SH-SY5Y (cell line): ENCODE measurements around the gene DPEP3.

Experiments used
- GATA2 ChIP-seq: IDR thresholded peaks from 2 replicates; pipeline ENCODE4 v1.6.1; 2011; ENCODE audit warnings: mild to moderate bottlenecking, low read depth, low read length
- GATA3 ChIP-seq: IDR thresholded peaks from 2 replicates; pipeline ENCODE4 v1.6.1; 2011; ENCODE audit warnings: low read depth, mild to moderate bottlenecking, low read length, moderate library complexity

The DPEP3 gene

GRCh38 chr16:67935402-67936123, 44.7 kb downstream of the DPEP3 start:
- TF ChIP-seq GATA3 (no peak), GATA2 (0 out of 2 replicates have a peak, but pooled peaks have one; percentile 9)

DNA sequence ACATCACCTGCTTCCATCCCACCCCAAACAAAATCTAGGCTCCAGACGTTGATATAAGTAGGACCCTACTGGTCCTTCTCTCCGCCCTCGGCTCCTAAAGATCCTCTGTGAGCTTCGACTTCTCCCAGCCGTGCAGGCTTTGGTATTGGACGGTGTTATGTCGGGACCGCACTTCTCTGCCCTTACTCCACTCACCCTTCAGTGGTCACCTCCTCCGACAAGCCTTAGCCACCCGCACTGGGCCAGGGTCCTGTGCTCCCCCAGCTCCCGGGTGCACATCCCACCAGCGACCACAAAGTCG, 45.2 kb downstream of the DPEP3 start:
- TF ChIP-seq GATA3 (no peak), GATA2 (no peak)

DNA sequence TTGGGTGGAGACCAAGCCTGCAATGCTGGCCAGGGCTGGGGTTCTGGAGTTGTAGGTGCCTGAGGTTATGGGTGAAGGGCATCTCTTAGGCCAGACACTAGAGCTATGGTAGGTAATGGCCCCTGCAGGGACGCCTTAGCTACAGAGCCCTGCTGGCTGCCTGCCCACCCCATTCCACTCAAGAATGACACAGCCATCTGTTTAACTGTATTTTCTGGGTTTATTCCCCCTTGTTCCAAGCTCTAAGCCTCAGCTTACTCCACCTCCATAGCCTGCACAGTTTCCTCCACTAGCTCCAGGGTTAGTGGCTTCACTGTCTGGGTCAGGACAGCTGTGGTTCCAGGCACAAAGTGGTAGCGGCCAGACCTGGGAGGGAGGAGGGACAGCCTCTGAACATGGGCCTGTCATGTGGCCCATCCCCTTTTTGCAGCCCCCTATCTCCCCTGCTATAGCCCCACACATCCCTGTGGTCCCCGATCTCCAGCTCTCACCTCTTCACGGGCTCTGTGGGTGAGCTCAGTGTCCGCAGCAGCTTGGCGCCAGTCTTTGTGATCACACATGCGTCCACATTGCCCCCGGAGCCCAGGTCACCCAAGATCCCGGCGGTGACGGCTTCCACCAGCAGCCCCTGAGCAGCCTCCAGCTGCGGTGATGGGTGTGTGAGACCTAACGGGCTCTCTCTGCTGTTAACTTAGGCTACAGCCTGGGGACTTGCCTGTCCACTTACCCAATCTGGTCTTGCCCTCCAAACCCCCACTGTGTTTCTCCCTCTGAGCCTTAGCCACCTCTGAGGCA, 45.8 kb downstream of the DPEP3 start:
- TF ChIP-seq GATA3 (no peak), GATA2 (no peak)

GRCh38 chr16:67933805-67934204, 46.5 kb downstream of the DPEP3 start:
- no peak for TF ChIP-seq GATA2
- TF ChIP-seq GATA3, result no peak

GRCh38 chr16:67932462-67932840, 47.8 kb downstream of the DPEP3 start:
- TF ChIP-seq GATA3 (no peak), GATA2 (no peak)

DNA sequence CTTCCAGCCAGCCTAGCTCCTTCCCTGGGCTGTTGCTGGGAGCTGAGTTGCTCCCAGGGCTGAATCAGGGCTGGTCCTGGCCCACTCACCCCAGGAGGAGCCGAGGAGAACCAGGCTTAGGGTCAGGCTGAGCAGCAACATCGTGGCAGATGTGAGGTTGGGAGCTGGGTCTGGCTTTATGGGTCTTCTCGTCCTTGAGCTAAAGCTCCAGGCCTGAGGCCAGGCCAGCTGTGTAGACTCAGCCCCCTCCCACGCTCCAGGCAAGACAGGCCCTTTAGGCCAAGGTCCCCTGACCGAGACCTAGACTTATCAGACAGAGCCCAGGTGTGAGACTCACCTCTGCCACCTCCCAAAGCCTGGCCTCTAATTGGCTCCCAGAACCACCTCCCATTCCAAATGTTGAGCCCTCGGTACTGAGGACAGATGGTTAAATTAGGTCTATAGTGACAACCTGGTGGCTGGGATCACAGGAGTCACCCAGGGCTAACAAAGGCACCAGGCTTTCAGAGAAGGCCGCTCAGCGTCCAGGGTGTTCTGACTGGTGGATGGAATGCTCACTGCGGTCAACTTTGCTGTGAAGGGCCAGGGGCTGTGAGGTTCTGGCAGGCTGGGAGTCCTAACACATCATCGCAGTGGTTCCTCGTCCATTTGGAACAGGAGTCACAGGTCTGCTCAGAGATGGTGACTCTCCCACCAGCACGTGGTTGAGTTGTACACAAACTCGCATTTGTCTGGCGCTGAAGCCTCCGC, 48.4 kb downstream of the DPEP3 start, which contains the start of gene CTRL:
Gene CTRL (minus strand): TSS at position 151 of the 750 bp plus-strand sequence. CDS start 10 bp downstream, at position 141.
- TF ChIP-seq GATA3, result no peak
- TF ChIP-seq GATA2, result no peak

GRCh38 chr16:67930678-67931211, 49.6 kb downstream of the DPEP3 start:
- no peak for TF ChIP-seq GATA3
- TF ChIP-seq GATA2, result no peak

- TF ChIP-seq GATA2 (no peak), GATA3 (no peak)
Measured at GRCh38 chr16:67930191-67930590, 50.1 kb downstream of the DPEP3 start.

GRCh38 chr16:67928561-67929364, 51.5 kb downstream of the DPEP3 start:
- no peak for TF ChIP-seq GATA3
- TF ChIP-seq GATA2, result no peak

- TF ChIP-seq GATA3 (no peak), GATA2 (no peak)
Measured at GRCh38 chr16:67928147-67928546, 52.2 kb downstream of the DPEP3 start.

DNA sequence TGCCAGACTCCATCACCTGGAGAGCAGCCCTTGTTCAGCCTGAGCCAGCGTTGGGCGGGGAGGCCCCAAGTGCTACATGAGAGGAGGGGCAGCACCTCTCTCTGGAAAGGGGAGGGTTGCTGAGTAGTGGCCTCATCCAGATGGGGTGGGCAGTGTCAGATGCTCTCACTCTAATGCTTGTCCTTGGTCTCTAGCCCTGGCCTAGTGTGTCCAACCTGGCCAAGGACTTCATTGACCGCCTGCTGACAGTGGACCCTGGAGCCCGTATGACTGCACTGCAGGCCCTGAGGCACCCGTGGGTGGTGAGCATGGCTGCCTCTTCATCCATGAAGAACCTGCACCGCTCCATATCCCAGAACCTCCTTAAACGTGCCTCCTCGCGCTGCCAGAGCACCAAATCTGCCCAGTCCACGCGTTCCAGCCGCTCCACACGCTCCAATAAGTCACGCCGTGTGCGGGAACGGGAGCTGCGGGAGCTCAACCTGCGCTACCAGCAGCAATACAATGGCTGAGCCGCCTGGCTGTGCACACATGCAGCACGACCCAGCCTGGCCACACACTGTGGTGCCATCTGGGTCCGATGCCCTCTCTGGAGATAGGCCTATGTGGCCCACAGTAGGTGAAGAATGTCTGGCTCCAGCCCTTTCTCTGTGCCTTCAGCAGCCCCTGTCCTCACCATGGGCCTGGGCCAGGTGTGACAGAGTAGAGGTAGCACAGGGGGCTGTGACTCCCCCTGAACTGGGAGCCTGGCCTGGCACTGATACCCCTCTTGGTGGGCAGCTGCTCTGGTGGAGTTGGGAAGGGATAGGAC, 53.0 kb downstream of the DPEP3 start:
- no peak for TF ChIP-seq GATA3
- TF ChIP-seq GATA2, result no peak

DNA sequence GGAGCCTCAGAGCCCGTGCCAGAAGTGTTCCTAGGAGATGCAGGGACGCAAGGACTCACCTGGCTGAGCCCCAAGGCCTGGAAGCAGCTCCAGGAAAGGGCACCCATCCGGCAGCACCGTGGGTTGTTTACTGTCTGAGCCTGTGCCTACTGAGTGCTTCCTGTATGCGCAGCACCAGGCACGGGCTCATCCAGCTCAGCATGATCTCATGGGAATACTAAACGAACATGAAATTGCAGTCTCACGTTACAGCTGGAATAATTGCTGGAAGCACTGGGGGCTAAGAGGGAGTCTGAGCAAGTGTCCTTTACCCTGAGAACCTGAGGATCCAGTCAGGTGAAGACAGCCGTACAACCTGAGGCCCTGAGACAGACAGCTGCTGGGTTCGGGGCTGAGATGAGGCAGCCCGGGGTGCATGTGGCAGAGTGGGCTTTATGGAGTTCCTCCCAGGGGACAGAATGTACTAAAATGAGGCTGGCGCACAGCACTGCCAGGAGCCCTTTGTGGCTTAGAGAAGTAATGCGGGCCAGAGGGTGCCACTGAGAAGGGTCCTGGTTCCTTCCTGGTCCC, 54.0 kb downstream of the DPEP3 start:
- no peak for TF ChIP-seq GATA3
- no peak for TF ChIP-seq GATA2
